NCI-H345 (cell line): ENCODE measurements around the gene ATF5.
"Not testable (repeated sequence)": the region's sequence is repeated elsewhere in the genome, so short reads cannot be mapped to it uniquely, and the experiment has no call there.

Experiments
- DNase-seq: peaks from one replicate; lab custom pipeline; 2025; lab: John Stamatoyannopoulos, UW

The ATF5 gene

GRCh38 chr19:49949742-49950589 is 21.0 kb downstream of the ATF5 start:
- DNase-seq, result no peak

DNA sequence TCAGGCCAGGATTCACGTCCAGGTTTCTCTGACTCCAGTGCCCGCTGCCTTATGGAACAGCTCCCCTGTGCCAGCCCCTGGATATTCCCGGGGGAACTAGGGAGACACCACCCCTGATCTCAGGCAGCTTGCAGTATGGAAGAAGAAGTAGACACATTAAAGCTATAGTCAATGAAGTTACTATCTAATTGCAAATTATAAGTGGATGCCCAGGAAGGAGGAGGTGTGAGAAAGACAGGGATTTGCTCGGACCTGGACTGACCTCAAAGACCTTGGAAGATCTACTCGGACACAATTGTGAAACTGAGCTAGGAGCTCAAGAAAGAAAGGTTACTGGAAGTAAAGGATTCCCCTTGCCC is 21.6 kb downstream of the ATF5 start:
- DNase-seq, result no peak

DNA sequence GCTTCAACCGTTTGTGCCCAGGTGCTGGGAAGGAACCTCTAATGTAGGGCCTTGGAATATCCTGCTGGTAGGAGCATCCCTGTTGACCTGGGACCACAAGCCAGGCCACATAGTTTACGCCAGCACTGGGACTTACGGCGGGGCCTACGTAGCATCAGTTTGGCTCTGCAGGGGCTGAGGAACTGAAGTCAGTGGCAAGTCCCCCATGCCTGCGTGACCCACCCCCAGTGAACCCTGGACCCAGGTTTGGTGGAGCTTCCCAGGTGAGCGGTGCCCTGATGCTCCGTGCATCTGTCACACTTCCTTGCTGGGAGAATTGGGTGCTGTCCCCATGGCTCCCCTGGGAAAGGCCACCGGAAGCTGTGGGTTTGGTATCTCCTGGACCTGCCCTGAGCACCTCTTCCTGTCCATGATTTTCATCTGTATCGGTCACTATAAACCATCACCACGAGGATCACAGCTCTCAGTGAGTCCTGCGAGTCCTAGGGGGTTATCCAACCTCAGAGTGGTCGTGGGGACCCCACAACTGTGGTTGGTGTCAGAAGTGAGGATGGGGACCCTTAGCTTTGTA is 22.0 kb downstream of the ATF5 start:
- no peak for DNase-seq

- DNase-seq, result no peak
Measured at GRCh38 chr19:49951806-49952478, 22.9 kb downstream of the ATF5 start.

- no peak for DNase-seq
Measured at GRCh38 chr19:49952479-49952836, 23.5 kb downstream of the ATF5 start.

DNA sequence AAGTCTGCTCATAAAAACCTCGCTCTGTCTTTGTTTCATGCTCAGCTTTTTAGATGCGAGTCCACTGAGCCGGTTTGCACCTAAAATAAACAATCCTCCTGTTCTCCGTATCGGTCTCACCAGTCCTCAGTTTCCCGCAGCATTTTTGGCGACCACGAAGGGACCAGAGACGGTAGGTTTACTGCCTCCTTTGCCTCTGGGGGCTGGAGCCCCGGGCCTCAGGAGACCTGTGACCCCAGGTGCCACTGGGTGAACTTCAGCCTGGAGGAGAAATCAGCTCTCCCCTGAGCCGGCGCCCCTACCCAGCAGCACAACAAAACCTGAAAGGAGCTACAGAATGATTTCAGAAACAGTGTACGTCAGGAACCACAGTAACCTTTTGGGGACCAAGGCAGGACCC is 23.9 kb downstream of the ATF5 start:
- DNase-seq, result no peak

- no peak for DNase-seq
Measured at GRCh38 chr19:49953416-49953815, 24.4 kb downstream of the ATF5 start.

DNA sequence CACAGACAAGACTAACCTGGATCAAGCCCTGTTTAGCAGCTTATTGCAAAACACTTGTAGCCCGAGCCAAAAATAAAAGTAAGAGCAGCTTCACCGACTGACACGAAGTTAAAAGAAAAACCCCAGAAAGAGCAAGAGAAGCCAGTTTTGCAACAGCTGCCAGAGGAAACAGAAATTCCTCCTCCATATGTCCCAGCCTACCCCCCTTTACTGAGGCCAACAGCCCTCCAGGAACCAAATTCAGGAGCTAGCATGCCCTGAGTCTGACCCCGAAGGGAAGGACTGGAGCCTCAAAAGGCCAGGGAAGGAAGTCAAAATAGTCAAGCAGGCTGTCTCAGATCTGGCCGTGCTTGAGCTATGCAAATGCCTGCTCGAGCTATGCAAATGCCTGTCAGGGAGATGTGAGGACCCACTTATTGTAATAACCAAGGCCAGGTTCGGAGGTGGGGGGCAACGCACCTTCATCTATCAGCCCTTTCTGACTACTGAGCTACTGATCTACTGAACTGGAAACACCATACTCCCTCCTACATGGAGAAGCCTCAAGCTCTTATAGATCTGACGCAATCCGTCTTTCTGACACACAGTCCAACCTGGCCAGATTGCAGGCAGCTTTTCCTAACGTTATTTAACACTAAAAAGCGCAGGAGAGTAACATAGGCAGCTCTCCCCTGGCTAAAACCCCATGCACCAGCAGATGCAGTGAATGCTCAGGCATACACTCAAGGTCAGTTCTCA is 25.3 kb downstream of the ATF5 start:
- no peak for DNase-seq

DNA sequence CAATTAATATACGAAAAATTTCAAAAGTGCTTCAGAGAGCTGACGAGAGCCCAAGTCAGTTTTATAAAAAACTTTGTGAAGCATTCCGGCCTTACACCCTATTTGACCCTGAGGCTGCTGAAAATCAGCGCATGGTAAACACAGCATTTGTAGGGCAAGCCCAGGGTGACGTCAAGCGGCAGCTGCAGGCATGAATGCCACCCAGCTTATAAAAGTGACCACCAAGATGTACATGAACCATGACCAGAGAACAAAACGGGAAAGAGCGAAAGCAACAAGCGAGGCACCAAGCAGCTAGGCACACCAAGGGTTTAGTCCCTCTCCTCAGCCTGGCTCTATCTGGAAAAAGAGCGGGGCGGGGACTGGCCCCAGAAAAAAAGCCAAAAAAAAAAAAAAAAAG is 25.9 kb downstream of the ATF5 start:
- no peak for DNase-seq

DNA sequence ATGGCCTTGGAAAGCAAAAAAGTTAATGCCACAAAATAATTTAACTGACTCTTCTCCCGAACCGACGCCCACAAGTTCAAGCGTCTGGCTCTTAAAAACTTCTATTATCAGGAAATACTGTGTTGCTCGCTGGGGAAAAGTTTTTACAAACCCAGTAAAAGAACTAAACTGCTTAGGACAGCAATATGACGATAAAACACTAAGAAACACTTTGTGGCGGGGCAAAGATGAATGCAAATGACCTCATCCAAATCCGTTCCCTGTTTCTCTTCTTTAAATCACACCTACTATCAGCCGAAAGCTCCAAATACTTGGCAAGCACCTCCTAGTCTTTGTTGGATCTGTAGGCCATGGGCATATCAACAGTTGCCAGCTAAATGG is 27.1 kb downstream of the ATF5 start:
- no peak for DNase-seq

DNA sequence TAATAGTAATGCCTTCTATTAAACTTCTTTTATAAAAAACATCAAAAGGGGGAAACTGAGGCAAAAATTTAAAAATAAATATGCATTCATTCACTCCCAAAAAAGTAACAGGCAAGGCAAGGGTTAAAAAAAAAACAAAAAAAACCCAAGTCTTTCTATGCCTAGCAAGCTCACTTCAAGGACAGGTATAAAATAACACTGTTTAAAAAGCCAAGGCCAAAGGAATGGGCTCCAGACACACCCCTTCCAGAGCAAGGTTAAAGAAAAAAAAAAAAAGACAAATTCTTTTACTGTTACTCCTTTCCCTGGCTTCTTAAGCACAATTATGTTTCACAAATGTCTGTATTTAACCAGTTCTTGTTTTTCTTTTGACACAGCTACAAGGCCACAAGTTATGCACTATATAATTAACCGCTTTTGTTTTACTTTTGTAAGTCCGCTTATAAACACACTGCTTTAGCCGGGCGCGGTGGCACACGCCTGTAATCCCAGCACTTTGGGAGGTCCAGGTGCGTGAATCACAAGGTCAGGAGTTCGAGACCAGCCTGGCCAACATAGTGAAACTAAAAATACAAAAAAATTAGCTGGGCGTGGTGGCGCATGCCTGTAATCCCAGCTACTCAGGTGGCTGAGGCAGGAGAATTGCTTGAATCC is 28.4 kb downstream of the ATF5 start:
- no peak for DNase-seq

GRCh38 chr19:49958144-49958543 is 29.1 kb downstream of the ATF5 start:
- not testable (repeated sequence) for DNase-seq

DNA sequence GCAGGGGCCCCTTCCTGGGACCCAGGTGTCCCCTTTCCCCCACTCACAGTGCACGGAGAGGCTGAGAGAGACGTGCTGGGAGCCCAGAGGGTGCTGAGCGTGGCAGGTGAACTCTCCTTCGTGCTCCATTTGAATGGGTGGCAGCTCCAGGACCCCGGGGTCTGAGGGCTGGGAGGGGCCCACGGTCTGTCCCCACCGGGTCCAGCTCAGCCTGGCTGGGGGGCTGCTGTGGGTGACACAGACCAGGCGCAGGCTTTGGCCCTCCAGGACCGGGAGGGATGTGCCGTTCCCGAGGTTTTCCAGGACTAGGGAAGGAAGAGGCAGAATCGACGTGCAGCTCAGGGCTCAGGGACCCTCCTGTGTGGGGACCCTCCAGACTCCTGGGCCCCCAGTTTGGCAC is 29.6 kb downstream of the ATF5 start:
- DNase-seq, result not testable (repeated sequence)

GRCh38 chr19:49959892-49960291 is 30.9 kb downstream of the ATF5 start:
- not testable (repeated sequence) for DNase-seq

GRCh38 chr19:49960980-49961379 is 32.0 kb downstream of the ATF5 start, which contains the start of gene SIGLEC11:
Gene SIGLEC11 (minus strand): TSS chr19:49961172. CDS start chr19:49961081, 91 bp downstream.
- not testable (repeated sequence) for DNase-seq

DNA sequence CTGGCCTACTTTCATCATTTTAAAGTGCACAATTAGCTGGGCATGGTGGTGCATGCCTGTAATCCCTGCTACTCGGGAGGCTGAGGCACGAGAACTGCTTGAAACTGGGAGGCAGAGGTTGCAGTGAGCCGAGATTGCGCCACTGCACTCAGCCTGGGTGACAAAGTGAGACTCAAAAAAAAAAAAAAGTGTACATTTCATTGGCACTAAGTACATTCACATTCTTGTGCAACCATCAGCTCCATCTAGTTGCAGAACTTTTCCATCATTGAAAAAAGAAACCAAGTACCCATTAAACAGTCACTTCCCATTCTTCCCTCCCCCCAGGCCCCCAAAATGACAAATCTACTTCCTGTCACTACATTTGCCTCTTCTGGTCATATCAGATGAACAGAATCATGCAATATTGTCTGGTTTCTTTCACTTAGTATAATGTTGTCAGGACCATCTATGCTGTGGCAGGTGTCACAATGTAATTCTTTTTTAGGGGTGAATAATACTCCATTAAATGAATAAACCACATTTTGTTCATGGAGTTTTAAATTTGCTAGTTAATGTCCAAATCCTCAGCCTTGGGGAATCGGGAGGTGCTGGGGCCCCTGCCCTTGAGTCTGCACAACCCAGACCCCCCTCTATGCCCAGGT is 39.4 kb downstream of the ATF5 start:
- no peak for DNase-seq

DNA sequence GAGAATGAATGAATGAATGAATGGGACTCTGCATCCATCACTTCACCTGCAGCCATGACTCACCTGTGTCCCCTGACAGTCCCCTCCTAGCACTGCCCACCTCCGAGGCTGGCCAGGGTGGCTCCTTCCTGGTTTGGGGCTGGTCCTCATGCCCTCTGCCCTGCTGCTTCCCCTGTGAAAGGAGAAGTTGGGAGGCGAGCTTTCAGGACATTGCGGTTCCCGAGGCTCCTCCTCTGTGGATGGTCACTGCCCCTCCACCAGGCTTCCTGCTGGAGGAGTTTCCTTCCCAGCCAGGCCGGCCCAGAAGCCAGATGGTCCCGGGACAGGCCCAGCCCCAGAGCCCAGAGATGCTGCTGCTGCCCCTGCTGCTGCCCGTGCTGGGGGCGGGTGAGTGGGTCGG is 40.4 kb downstream of the ATF5 start:
- not testable (repeated sequence) for DNase-seq

DNA sequence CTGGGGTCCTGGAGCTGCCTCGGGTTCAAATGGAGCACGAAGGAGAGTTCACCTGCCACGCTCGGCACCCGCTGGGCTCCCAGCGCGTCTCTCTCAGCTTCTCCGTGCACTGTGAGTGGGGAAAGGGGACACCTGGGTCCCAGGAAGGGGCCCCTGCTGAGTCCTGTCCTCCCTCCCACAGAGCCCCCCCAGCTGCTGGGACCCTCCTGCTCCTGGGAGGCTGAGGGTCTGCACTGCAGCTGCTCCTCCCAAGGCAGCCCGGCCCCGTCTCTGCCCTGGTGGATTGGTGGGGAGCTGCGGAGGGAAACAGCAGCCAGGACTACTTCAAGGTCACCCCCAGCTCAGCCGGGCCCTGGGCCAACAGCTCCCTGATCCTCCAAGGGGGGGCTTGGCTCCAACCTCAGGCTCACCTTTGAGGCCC is 43.0 kb downstream of the ATF5 start:
- DNase-seq, result no peak

GRCh38 chr19:49972841-49973240 is 43.8 kb downstream of the ATF5 start:
- DNase-seq, result no peak

GRCh38 chr19:49973987-49974386 is 45.0 kb downstream of the ATF5 start:
- DNase-seq, result no peak

- DNase-seq, result no peak
Measured at GRCh38 chr19:49975051-49975450, 46.0 kb downstream of the ATF5 start.
